GM19438 (cell line): Measurements from ENCODE around the gene RNU1-3.
A peak's percentile ranks its signal among the peaks of the same experiment; 100 is the strongest.
"Not testable (repeated sequence)": the region's sequence is repeated elsewhere in the genome, so short reads cannot be mapped to it uniquely, and the experiment has no call there.

Experiments
- ATAC-seq: cut with Tn5 transposase; IDR thresholded peaks from one replicate; pipeline ENCODE4 v1.9.1; 2021; ENCODE audit warnings: low read depth; ENCODE audit not compliant: unreplicated experiment

Gene RNU1-3

DNA sequence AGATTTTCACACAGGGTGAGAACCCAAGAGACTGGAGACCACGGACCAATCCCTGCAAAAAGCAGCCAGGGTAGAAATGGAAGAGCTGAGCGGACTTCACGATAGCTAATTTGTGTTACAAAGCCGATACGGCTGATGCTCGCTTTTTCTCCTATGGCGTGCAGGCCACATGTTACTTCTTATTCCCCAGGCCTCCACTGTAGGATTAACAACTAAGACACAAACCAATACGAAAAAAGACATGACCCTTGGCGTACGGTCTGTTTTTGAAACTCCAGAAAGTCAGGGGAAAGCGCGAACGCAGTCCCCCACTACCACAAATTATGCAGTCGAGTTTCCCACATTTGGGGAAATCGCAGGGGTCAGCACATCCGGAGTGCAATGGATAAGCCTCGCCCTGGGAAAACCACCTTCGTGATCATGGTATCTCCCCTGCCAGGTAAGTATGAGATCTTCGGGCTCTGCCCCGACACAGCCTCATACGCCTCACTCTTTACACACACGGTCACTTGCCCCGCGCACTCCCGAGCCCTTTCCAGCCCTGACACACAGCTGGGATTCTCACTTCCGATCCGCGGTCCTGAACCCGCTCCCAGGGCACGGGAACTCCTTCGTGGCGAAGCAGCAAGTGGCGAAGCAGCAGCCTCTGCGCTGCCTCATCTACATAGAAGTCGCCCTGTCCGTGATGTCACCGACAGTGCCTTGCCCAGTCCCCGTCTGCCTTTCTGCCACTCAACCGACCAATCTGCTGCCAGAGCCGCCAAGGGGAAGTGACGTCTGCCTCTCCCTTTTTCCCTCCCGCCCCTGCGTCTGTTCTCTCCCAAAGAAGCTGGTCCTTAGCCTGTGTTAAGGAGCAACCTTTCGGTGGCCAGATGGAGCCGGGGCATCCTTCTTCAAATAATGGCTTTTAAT, at the start of gene RNU1-3:
TSS of gene RNU1-3 (minus strand) at position 447 of the 912 bp plus-strand sequence.
- ATAC-seq, result peak; percentile 98

DNA sequence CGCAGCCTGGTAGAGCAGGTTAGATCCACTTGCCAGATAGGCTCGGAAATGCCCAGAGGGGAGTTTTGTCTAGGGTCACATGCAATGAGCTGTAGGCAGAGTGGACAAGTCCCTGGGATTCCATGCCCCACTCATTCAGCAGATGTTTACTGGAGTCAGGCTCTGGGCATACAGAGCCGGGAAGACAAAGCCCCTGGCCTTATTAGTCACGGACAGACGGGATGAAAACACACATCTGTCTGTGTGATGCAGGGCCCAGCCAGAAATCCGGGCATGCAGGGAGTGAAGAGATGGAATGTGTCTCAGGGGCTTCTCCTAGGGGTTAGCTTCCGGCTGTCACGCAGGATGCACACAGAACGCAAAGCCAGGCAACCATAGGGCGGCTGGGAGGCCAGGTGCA, 46.7 kb upstream of the RNU1-3 start:
- ATAC-seq, result not testable (repeated sequence)

GRCh38 chr1:16712984-16713383, 46.2 kb upstream of the RNU1-3 start:
- ATAC-seq, result not testable (repeated sequence)

- not testable (repeated sequence) for ATAC-seq
Observed at GRCh38 chr1:16712582-16712981, 45.8 kb upstream of the RNU1-3 start.

- ATAC-seq, result not testable (repeated sequence)
Observed at GRCh38 chr1:16712131-16712530, 45.4 kb upstream of the RNU1-3 start.

- not testable (repeated sequence) for ATAC-seq
Observed at GRCh38 chr1:16710618-16711017, 43.9 kb upstream of the RNU1-3 start.

DNA sequence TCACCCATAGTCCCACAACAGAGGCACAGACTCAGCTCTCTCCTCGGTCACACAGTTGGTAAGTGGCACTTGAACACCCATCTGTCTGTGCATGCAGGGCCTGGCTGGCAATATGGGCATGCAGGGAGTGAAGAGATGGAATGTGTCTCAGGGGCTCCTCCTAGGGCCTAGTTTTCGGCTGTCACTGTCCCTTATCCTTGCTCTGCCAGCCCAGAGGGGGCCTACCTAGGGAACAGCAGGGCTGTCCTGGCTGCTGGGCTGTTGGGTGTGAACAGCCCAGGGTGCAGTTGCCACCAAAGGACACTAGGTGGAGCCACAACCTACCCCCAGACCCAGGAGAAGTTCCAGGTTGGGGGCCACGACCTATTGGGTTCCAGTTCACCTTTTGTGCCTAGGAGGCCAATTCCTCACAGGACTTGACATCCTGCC, 42.9 kb upstream of the RNU1-3 start:
- ATAC-seq, result peak; percentile 53

DNA sequence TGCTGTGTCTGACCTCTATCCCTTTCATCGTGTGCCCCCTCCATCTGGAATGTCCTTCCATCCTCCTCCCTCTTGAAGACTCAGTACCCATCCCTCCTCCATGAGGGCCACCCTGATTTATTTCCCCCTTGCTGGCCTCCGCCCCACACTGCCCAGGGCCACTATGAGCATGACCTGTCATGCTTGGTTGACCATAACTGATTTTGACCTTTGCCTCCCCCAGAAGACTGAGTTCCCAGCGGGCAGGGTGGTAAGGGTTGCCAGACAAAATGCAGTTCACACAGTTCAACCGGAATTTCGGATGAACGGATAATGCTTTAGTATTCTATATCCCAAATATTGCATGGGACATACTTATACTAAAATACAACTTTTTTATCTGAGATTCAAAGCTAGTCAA, 42.0 kb upstream of the RNU1-3 start:
- ATAC-seq, result not testable (repeated sequence)

DNA sequence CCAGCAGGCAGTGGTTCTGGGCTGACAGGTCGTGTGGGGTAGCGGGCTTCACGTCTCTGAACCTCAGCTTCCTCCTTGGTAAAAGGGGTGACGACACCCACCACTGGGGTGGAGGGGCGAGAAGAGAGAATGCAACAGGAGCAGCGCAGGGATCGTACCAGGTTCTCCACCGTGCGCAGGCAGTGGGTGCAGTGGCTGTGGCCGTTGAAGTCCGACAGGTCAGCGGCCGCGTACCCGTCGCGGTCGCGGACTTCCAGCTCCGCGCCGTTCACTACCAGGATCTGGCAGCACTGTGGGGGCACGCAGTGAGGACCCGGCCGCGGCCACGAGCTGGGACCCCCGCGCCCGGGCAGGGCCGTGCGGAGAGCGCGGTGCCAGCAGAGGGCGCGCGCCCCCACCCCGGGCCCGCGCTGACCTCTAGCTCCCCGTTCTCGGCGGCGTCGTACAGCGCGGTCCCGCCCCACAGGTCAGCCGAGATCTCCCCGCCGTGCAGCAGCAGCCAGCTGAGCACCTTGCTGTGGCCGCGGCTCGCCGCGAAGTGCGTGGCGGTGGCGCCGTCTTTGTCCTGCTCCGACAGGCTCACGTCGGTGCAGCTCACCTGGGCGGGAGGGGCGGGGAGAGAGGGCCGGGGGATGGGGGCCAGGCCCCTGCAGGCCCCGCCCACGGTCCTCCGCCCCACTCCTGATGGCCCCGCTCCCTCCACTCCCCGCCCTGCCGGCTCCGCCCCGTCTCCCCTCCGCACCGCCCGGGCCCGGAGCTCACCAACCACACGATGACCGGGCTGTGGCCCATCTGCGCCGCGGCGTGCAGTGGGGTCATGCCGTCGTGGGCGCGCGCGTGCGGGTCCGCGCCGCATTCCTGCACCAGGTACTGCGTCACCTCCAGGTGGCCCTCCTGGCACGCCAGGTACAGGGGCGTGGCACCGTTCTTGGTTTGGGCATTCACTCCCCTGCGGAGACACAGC, 40.7 kb upstream of the RNU1-3 start:
- not testable (repeated sequence) for ATAC-seq

DNA sequence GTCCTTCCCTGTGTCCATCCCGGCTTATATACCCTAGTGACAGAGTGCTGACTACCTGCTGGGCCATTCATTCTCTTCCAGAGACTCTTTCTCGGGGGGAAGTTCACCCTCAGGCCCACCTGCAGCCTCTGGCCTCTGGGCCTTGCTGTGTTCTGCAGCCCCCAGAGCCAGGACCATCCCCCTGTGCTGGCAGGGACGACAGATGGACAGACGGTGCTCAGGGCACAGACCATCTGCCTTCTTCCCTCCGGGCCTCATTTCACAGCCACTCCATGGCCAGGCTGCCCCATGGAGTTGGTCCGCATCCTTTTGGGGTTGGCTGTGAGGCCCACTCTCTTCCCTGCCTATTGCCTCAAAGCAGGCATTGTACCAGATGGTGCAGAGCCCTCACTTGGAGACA, 39.6 kb upstream of the RNU1-3 start:
- ATAC-seq, result not testable (repeated sequence)

DNA sequence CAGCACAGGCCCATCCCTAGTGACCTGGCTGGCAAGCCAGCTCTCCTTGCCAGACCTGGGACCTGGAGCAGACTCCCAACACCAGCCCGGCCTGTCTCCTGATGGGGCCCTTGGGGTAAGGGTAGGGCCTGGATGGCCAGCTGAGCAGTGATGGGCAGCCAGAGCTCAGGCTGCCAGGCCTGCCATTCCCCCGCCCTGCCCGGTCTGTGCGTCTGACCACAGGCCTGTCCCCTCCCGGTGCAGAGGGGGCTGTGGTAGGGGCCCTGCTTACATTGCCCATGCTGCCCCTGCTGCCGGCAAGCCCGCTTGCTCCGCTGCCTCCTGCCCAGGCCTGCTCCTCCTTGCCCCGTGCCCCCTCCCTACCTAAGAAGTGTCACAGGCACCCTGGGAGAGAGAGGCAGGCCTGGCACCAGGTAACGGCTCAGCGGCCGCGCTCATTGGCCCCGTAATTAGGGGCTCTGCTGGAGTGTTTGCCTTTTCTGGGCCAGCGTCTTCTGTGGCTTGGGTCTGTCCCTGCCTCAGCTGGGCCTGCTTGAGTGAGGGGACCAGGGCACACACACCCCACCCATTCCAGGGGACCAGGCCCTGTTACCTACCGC, 37.9 kb upstream of the RNU1-3 start:
- not testable (repeated sequence) for ATAC-seq

DNA sequence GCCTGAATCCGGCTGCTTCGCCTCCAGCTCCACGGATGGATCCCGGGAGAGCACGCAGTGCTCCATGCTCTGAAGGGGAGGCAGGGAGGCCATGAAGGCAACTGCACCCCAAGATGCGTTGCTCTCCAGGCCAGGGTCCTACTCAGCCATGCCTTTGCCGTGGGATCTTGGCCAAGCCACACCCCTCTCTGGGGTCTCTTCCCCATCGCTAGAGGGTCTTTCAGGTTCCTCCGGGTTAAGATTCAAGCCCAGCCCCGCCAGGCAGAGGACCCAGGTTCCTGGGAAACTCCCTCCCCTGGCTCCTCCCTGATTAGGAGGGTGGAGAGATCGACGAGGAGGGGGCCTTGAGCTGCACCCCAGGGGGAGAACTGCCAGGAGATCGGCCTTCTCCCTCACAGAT, 37.3 kb upstream of the RNU1-3 start:
- not testable (repeated sequence) for ATAC-seq

- ATAC-seq, result not testable (repeated sequence)
Observed at GRCh38 chr1:16703602-16704001, 36.9 kb upstream of the RNU1-3 start.

DNA sequence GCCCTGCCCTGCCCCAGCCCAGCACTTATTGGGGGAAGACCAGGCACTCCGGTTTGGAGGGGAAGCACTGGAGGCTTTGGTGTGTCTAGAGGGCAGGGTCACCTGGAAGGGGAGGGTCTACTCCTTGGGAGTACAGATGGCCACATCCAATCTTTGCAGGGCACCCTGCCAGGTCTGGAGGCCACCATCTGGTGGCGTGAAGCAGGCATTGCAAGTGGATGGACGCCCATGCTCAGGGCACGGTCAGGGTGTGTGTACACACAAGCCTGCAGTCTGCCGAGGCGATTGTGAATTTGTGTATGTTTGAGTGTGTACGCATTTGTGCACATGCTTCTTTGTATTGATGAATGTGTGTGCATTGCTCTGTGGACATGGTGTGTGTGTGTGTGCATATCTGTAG, 36.4 kb upstream of the RNU1-3 start:
- not testable (repeated sequence) for ATAC-seq

GRCh38 chr1:16702280-16702679, 35.5 kb upstream of the RNU1-3 start:
- not testable (repeated sequence) for ATAC-seq

GRCh38 chr1:16701189-16701588, 34.4 kb upstream of the RNU1-3 start:
- ATAC-seq, result not testable (repeated sequence)

GRCh38 chr1:16700138-16700895, 33.6 kb upstream of the RNU1-3 start:
- ATAC-seq, result not testable (repeated sequence)

DNA sequence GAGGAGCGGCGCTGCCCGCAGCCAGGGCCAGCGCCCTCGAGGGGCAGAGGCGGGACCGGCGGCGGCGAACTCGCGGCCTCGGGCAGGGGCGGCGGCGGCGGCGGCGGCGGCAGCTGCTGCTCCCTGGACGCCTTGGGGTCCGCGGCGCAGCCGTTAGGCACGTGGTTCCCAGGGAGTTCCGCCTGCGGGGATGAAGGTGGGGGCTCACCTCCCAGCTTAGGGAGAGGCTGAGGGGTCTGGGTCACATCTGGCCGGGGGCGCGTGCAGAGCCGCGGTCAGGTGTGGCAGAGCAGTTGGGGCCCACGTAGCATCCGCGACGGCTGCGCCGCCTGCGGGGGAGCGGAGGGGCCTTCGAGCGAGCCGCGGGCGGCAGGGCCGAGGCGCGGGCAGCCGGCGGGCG, 32.7 kb upstream of the RNU1-3 start:
- ATAC-seq, result not testable (repeated sequence)

GRCh38 chr1:16697152-16697551, 30.4 kb upstream of the RNU1-3 start:
- ATAC-seq, result not testable (repeated sequence)
